Measurements from ENCODE around the gene NPBWR2. TPM values are rescaled to one million over a fixed set of nuclear protein-coding genes. Genes with fewer than 3 reads are reported as not detected.

Gene NPBWR2
- total RNA-seq, 1 experiment from 2014 or later: not detected

DNA sequence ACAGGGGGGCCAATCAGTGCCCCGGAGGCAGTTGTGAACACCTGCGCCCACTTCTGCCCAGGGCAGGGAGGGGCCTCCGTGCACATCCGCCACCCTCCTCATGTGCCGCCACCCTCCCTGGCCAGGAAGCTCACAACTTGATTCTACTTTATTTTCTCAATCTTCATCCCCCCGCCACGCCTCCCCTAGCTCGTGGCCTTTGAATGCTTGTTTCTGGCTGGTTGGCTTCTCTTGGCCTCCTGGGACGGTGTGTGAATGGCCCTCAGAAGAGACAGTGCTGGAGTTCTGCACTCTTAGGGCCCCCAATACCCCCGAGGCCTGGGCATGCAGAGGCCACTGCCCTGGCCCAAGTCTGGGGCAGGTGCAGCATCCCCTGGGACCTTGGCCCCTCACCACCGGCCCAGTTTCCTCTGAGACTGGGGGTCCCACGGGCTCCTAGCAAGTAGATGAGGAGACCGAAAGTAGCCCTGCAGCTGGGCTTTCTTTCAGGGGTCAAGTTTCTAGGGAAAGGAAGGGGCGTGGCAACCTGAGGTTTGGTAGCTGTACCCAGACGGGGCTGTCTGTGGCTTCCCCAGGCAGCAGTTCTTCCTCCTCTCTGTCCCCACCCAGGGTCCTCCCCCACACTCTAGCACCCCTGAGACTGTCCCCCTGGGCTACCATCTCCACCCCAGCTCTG is 29.4 kb downstream of the NPBWR2 start:
- intact Hi-C loops (cut with micrococcal nuclease): no loop called here
- peaks cover 9% of the 10 kb centered on the region; the same call in 1 of the 2 replicates for H3K79me2 ChIP-seq (ENCODE audit: insufficient read depth, low read length)
- BruUV-seq (replicated peaks): no TSS peak
- H3K9me2 ChIP-seq (ENCODE audit: insufficient read depth): no peaks in the 10 kb centered on the region
- no peaks in the 10 kb centered on the region for H4K20me1 ChIP-seq (ENCODE audit: insufficient read depth)
- ChIA-PET RAD21 (ENCODE audit: low non-redundant PET in 1 of 2, low total read pairs in 2 of 2, uncharacterized antibody in 2 of 2, unreplicated experiment in 2 of 2) (no interaction called here), CTCF (no interaction called here), POLR2A (no interaction called here)
- peak overlapping the region; percentile 61; the same call in 1 of the 2 replicates for H3K27ac ChIP-seq (ENCODE audit: low read depth, low read length)
- no peaks in the 10 kb centered on the region for H3K27me3 ChIP-seq (ENCODE audit: insufficient read depth, low read length)
- ATAC-seq (no peak), DNase-seq (ENCODE audit: low read depth, low spot score) (no peak)
- H3K9ac ChIP-seq (ENCODE audit: low read length): peak overlapping the region; percentile 87
- H3K9me3 ChIP-seq (ENCODE audit: control insufficient read depth in 1 of 2, insufficient read depth in 1 of 2, low read depth in 1 of 2, low read length in 2 of 2): no peaks in the 10 kb centered on the region
- peak overlapping the region; percentile 79 to 96 for H3K4me3 ChIP-seq (replicated peaks in 1 of 2; ENCODE audit: low read depth in 1 of 2, low read length in 2 of 2)
- H3K4me1 ChIP-seq (ENCODE audit: control insufficient read depth in 1 of 2, insufficient read depth in 2 of 2, low read length in 2 of 2): peaks cover 11 to 17% of the 10 kb centered on the region in 2 experiments
- H2AFZ ChIP-seq (ENCODE audit: low read depth, low read length, poor library complexity, severe bottlenecking): no peak overlapping the region
- no peaks in the 10 kb centered on the region for H3K36me3 ChIP-seq (ENCODE audit: control insufficient read depth in 1 of 2, insufficient read depth in 2 of 2, low read length in 2 of 2)
- H3K4me2 ChIP-seq (ENCODE audit: low read length): peak overlapping the region; percentile 99
- TF ChIP-seq, protein P1, sequence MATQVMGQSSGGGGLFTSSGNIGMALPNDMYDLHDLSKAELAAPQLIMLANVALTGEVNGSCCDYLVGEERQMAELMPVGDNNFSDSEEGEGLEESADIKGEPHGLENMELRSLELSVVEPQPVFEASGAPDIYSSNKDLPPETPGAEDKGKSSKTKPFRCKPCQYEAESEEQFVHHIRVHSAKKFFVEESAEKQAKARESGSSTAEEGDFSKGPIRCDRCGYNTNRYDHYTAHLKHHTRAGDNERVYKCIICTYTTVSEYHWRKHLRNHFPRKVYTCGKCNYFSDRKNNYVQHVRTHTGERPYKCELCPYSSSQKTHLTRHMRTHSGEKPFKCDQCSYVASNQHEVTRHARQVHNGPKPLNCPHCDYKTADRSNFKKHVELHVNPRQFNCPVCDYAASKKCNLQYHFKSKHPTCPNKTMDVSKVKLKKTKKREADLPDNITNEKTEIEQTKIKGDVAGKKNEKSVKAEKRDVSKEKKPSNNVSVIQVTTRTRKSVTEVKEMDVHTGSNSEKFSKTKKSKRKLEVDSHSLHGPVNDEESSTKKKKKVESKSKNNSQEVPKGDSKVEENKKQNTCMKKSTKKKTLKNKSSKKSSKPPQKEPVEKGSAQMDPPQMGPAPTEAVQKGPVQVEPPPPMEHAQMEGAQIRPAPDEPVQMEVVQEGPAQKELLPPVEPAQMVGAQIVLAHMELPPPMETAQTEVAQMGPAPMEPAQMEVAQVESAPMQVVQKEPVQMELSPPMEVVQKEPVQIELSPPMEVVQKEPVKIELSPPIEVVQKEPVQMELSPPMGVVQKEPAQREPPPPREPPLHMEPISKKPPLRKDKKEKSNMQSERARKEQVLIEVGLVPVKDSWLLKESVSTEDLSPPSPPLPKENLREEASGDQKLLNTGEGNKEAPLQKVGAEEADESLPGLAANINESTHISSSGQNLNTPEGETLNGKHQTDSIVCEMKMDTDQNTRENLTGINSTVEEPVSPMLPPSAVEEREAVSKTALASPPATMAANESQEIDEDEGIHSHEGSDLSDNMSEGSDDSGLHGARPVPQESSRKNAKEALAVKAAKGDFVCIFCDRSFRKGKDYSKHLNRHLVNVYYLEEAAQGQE (IDR thresholded peaks at IDR 0.05; ENCODE audit: low read depth): no peak
- TF ChIP-seq FOSL1 (IDR thresholded peaks at IDR 0.05; ENCODE audit: low read depth) (no peak), ZNF274 (IDR thresholded peaks at IDR 0.05; ENCODE audit: low read depth, low read length) (no peak), EZH2phosphoT487 (IDR thresholded peaks at IDR 0.05; ENCODE audit: borderline replicate concordance) (no peak), YY1 (IDR thresholded peaks at IDR 0.05; ENCODE audit: extremely low read depth, insufficient replicate concordance, low read depth, low read length) (no peak), POLR2AphosphoS5 (IDR thresholded peaks at IDR 0.05; ENCODE audit: low read depth, low read length) (no peak), JUND (IDR thresholded peaks at IDR 0.05) (no peak), SIN3A (IDR thresholded peaks at IDR 0.05; ENCODE audit: low read depth) (no peak), TCF7L2 (IDR thresholded peaks at IDR 0.05; ENCODE audit: borderline replicate concordance, extremely low read depth, insufficient read depth, insufficient read length) (no peak), RAD21 (IDR thresholded peaks at IDR 0.05; ENCODE audit: low read depth) (no peak), EGR1 (IDR thresholded peaks at IDR 0.05; ENCODE audit: low read depth) (no peak), POLR2A (IDR thresholded peaks at IDR 0.05; ENCODE audit: borderline replicate concordance, extremely low read depth, insufficient read depth, insufficient read length) (no peak), CBX3 (IDR thresholded peaks at IDR 0.05; ENCODE audit: low read depth) (no peak), ZFX (IDR thresholded peaks at IDR 0.05) (no peak), EZH2 (IDR thresholded peaks at IDR 0.05) (no peak)
- TF ChIP-seq, protein P2, sequence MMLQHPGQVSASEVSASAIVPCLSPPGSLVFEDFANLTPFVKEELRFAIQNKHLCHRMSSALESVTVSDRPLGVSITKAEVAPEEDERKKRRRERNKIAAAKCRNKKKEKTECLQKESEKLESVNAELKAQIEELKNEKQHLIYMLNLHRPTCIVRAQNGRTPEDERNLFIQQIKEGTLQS (IDR thresholded peaks at IDR 0.05): no peak
- TF ChIP-seq, protein P3, sequence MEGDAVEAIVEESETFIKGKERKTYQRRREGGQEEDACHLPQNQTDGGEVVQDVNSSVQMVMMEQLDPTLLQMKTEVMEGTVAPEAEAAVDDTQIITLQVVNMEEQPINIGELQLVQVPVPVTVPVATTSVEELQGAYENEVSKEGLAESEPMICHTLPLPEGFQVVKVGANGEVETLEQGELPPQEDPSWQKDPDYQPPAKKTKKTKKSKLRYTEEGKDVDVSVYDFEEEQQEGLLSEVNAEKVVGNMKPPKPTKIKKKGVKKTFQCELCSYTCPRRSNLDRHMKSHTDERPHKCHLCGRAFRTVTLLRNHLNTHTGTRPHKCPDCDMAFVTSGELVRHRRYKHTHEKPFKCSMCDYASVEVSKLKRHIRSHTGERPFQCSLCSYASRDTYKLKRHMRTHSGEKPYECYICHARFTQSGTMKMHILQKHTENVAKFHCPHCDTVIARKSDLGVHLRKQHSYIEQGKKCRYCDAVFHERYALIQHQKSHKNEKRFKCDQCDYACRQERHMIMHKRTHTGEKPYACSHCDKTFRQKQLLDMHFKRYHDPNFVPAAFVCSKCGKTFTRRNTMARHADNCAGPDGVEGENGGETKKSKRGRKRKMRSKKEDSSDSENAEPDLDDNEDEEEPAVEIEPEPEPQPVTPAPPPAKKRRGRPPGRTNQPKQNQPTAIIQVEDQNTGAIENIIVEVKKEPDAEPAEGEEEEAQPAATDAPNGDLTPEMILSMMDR (IDR thresholded peaks at IDR 0.05 in 2 of 3, conservative IDR thresholded peaks at IDR 0.05 in 1 of 3; ENCODE audit: borderline replicate concordance in 1 of 3, insufficient read depth in 1 of 3, low read depth in 2 of 3, low read length in 2 of 3): no peak
- TF ChIP-seq, protein P4, sequence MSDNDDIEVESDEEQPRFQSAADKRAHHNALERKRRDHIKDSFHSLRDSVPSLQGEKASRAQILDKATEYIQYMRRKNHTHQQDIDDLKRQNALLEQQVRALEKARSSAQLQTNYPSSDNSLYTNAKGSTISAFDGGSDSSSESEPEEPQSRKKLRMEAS (IDR thresholded peaks at IDR 0.05): no peak
- TF ChIP-seq, protein P5, sequence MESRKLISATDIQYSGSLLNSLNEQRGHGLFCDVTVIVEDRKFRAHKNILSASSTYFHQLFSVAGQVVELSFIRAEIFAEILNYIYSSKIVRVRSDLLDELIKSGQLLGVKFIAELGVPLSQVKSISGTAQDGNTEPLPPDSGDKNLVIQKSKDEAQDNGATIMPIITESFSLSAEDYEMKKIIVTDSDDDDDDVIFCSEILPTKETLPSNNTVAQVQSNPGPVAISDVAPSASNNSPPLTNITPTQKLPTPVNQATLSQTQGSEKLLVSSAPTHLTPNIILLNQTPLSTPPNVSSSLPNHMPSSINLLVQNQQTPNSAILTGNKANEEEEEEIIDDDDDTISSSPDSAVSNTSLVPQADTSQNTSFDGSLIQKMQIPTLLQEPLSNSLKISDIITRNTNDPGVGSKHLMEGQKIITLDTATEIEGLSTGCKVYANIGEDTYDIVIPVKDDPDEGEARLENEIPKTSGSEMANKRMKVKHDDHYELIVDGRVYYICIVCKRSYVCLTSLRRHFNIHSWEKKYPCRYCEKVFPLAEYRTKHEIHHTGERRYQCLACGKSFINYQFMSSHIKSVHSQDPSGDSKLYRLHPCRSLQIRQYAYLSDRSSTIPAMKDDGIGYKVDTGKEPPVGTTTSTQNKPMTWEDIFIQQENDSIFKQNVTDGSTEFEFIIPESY (IDR thresholded peaks at IDR 0.05; ENCODE audit: extremely low read depth, insufficient replicate concordance, low read length): no peak
